Erythroblast (primary cell): Measurements from ENCODE around the gene SDR42E2.

Experiments used
- GATA1 ChIP-seq: IDR thresholded peaks from 2 replicates; pipeline ENCODE4 v1.6.1; 2011; ENCODE audit warnings: low read depth, mild to moderate bottlenecking, control low read depth, low read length, moderate library complexity
- POLR2A ChIP-seq: IDR thresholded peaks from 2 replicates; pipeline ENCODE4 v1.6.1; 2011; ENCODE audit warnings: mild to moderate bottlenecking, low read length

- no peak for TF ChIP-seq GATA1
- no peak for TF ChIP-seq POLR2A
Observed at GRCh38 chr16:22205577-22206012, 43.3 kb downstream of the SDR42E2 start.
